ENCODE results near the gene LAS1L. TPM values are rescaled to one million over a fixed set of nuclear protein-coding genes. Genes with fewer than 3 reads are reported as not detected.
A peak's percentile ranks its signal among the peaks of the same experiment; 100 is the strongest.

The LAS1L gene
- total and polyA plus RNA-seq, 4 donors = 15.5 to 27.0 (median 23.1) TPM

DNA sequence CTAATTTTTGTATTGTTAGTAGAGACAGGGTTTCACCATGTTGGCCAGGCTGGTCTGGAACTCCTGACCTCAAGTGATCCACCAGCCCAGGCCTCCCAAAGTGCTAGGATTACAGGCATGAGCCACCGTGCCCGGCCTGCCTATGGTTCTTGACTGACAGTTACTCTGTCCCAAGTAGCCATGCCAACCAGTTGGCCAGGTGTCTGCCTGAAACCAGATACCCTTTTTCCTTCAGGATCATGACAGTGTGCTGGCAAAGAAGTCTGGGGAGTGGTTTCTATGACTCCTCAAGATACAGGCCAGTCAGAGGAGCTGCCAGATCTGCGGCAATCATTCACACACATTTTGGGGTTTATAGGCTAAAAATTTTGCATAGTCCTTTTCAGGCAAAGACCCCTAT is 1.7 kb upstream of the LAS1L start:
- H3K27ac ChIP-seq (ENCODE audit: low read depth in 1 of 2, low read length in 1 of 2) = no peak overlapping the region
- peaks cover 0 to 5% (median 2%) of the 10 kb centered on the region in 4 donors for H3K36me3 ChIP-seq (ENCODE audit: control insufficient read depth in 4 of 4, insufficient read depth in 4 of 4, low read length in 4 of 4)
- H3K4me1 ChIP-seq (ENCODE audit: control insufficient read depth in 5 of 5, insufficient read depth in 5 of 5, low read length in 5 of 5) = peaks cover 0 to 10% (median 0%) of the 10 kb centered on the region in 5 donors
- 93 to 100% methylated on average over 3 of the region's 3 CpGs for WGBS, 2 donors
- H3K4me3 ChIP-seq = no peak overlapping the region
- no peak overlapping the region for H3K9ac ChIP-seq (ENCODE audit: insufficient read depth in 1 of 2, low read length in 2 of 2)
- ATAC-seq (ENCODE audit: insufficient read depth, low FRiP score) = no peak
- no peaks in the 10 kb centered on the region for H3K27me3 ChIP-seq (ENCODE audit: control insufficient read depth in 3 of 3, insufficient read depth in 3 of 3, low read length in 2 of 3)
- TF ChIP-seq, protein P1, sequence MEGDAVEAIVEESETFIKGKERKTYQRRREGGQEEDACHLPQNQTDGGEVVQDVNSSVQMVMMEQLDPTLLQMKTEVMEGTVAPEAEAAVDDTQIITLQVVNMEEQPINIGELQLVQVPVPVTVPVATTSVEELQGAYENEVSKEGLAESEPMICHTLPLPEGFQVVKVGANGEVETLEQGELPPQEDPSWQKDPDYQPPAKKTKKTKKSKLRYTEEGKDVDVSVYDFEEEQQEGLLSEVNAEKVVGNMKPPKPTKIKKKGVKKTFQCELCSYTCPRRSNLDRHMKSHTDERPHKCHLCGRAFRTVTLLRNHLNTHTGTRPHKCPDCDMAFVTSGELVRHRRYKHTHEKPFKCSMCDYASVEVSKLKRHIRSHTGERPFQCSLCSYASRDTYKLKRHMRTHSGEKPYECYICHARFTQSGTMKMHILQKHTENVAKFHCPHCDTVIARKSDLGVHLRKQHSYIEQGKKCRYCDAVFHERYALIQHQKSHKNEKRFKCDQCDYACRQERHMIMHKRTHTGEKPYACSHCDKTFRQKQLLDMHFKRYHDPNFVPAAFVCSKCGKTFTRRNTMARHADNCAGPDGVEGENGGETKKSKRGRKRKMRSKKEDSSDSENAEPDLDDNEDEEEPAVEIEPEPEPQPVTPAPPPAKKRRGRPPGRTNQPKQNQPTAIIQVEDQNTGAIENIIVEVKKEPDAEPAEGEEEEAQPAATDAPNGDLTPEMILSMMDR (IDR thresholded peaks at IDR 0.05; ENCODE audit: control extremely low read depth, extremely low read depth) = no peak
- DNase-seq = no peak
- H3K9me3 ChIP-seq (ENCODE audit: control insufficient read depth in 4 of 4, insufficient read depth in 3 of 4, low read length in 3 of 4) = peaks cover 0 to 9% (median 1%) of the 10 kb centered on the region in 4 donors

DNA sequence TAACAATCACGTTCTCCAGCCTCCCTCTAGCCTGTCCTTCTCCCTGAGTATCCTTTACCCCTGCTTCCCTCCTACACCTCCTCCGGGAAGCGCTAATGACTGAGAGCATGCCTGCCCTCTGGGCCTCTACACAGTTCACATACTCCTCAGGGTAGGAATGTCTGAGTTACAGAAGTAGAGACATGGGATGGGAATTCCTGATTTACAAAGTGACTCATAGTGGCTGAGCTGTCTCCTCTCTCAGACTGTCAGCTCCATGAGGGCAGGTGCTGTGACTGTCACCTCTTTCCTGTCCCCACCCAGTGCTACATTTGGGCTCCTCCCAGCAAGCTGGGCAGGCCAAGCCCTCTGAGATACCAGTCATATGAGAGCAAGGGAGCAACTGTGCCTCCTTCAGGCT is 2.6 kb downstream of the LAS1L start:
- TF ChIP-seq, protein P1 (IDR thresholded peaks at IDR 0.05; ENCODE audit: control extremely low read depth, extremely low read depth) = no peak
- DNase-seq (no peak), ATAC-seq (ENCODE audit: insufficient read depth, low FRiP score) (no peak)
- Histone ChIP-seq H3K27ac (ENCODE audit: low read depth in 1 of 2, low read length in 1 of 2) (no peak overlapping the region), H3K36me3 (ENCODE audit: control insufficient read depth in 4 of 4, insufficient read depth in 4 of 4, low read length in 4 of 4) (peaks cover 0 to 12% (median 5%) of the 10 kb centered on the region in 4 donors), H3K4me1 (ENCODE audit: control insufficient read depth in 5 of 5, insufficient read depth in 5 of 5, low read length in 5 of 5) (peaks cover 0 to 10% (median 0%) of the 10 kb centered on the region in 5 donors), H3K9ac (ENCODE audit: insufficient read depth in 1 of 2, low read length in 2 of 2) (no peak overlapping the region), H3K27me3 (ENCODE audit: control insufficient read depth in 3 of 3, insufficient read depth in 3 of 3, low read length in 2 of 3) (no peaks in the 10 kb centered on the region), H3K9me3 (ENCODE audit: control insufficient read depth in 4 of 4, insufficient read depth in 3 of 4, low read length in 3 of 4) (peaks cover 0 to 9% (median 1%) of the 10 kb centered on the region in 4 donors), H3K4me3 (no peak overlapping the region)
- WGBS, 2 donors = 72 to 93% methylated on average over 3 of the region's 3 CpGs

DNA sequence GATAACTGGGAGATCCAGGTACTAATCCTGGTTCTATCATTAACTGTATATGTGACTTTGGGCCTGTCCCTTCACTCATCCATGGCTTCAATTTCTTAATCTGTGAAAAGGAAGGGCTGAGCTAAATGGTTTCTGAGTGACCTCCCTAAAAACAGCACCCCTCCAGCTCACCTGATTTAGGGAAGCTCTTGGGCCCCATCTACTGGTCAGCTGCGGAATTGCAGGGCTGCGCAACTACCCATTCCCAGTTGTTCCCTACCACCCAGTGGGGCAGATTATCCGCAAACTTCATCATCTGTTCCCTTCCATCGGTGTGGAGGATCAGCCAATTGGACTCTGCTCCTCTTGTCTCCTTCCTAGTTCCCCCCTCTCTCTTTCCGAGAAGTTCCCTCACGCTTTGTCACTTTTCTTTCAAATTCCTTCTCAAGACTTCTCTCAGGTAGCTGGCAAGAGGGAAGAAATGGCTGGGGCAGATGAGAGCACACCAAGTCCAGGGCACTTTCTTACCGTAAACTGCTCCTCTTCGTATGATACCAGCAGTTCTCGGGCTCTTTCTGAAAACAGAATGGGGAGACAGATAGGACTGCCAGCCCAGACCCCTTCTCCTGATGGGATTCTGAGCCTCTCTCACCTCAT is 5.8 kb downstream of the LAS1L start:
- WGBS, 2 donors = 39 to 64% methylated on average over 9 of the region's 9 CpGs
- peak; percentile 24 to 40 (median 27) for DNase-seq

More for the DNA sequence above, 5.8 kb downstream of the LAS1L start:
- peaks cover 0 to 18% (median 6%) of the 10 kb centered on the region in 4 donors for H3K36me3 ChIP-seq (ENCODE audit: control insufficient read depth in 4 of 4, insufficient read depth in 4 of 4, low read length in 4 of 4)
- H3K9me3 ChIP-seq (ENCODE audit: control insufficient read depth in 4 of 4, insufficient read depth in 3 of 4, low read length in 3 of 4) = peaks cover 0 to 3% (median 1%) of the 10 kb centered on the region in 4 donors
- ATAC-seq (ENCODE audit: insufficient read depth, low FRiP score) = no peak
- H3K27me3 ChIP-seq (ENCODE audit: control insufficient read depth in 3 of 3, insufficient read depth in 3 of 3, low read length in 2 of 3) = no peaks in the 10 kb centered on the region
- H3K4me3 ChIP-seq = no peak overlapping the region
- H3K27ac ChIP-seq (ENCODE audit: low read depth in 1 of 2, low read length in 1 of 2) = no peak overlapping the region
- H3K4me1 ChIP-seq (ENCODE audit: control insufficient read depth in 5 of 5, insufficient read depth in 5 of 5, low read length in 5 of 5) = peaks cover 0 to 9% (median 0%) of the 10 kb centered on the region in 5 donors
- TF ChIP-seq, protein P1 (IDR thresholded peaks at IDR 0.05; ENCODE audit: control extremely low read depth, extremely low read depth) = peak; percentile 89
- H3K9ac ChIP-seq (ENCODE audit: insufficient read depth in 1 of 2, low read length in 2 of 2) = no peak overlapping the region

All from lung (tissue), 12 donors.